Mucosa of stomach (tissue), 1 donor: ENCODE measurements around the gene PHACTR1.

Source experiments
- H3K27me3 ChIP-seq: one replicate; pipeline ENCODE4 v1.7.0; 2013; ENCODE audit warnings: mild to moderate bottlenecking, low read length; ENCODE audit not compliant: control insufficient read depth, insufficient read depth
- H3K36me3 ChIP-seq: one replicate; pipeline ENCODE4 v1.7.0; 2013; ENCODE audit warnings: low read length; ENCODE audit not compliant: control insufficient read depth, insufficient read depth
- H3K4me1 ChIP-seq: one replicate; pipeline ENCODE4 v1.7.0; 2013; ENCODE audit warnings: mild to moderate bottlenecking, low read length; ENCODE audit not compliant: control insufficient read depth, insufficient read depth
- H3K4me3 ChIP-seq: one replicate; pipeline ENCODE4 v1.7.0; 2013; ENCODE audit warnings: low read length
- H3K9ac ChIP-seq: one replicate; pipeline ENCODE4 v1.7.0; 2013; ENCODE audit warnings: mild to moderate bottlenecking, low read length, moderate library complexity
- H3K9me3 ChIP-seq: one replicate; pipeline ENCODE4 v1.7.0; 2013; ENCODE audit warnings: mild to moderate bottlenecking, low read length, moderate library complexity; ENCODE audit not compliant: control insufficient read depth
- donor health status: Pancreatic carcinoma.

PHACTR1 gene

DNA sequence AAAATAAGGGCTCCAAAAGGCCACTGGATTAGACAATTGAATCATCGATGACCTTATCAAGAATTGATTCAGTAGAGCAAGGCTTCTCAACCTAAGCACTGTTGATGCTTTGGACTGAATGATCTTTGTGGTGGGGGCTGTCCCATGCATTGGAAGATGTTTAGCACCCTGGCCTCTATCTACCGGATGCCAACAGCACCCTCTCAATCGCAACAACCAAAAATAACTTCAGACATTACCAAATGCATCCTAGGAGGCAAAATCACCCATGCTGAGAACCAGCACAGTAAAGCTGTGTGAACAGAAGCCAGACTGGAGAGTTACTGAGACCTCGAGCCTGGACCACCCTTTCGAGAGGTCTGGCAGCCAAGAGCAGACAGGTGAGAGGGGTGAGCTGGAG is 544.3 kb downstream of the PHACTR1 start:
- Histone ChIP-seq H3K9ac (no peak overlapping the region), H3K27me3 (no peaks in the 10 kb centered on the region), H3K36me3 (no peaks in the 10 kb centered on the region), H3K4me1 (no peaks in the 10 kb centered on the region), H3K4me3 (no peak overlapping the region), H3K9me3 (no peaks in the 10 kb centered on the region)

GRCh38 chr6:13261464-13261994 is 545.0 kb downstream of the PHACTR1 start:
- H3K27me3 ChIP-seq: no peaks in the 10 kb centered on the region
- H3K9me3 ChIP-seq: no peaks in the 10 kb centered on the region
- H3K4me1 ChIP-seq: no peaks in the 10 kb centered on the region
- no peaks in the 10 kb centered on the region for H3K36me3 ChIP-seq
- H3K4me3 ChIP-seq: no peak overlapping the region
- no peak overlapping the region for H3K9ac ChIP-seq

GRCh38 chr6:13262302-13263230 is 546.0 kb downstream of the PHACTR1 start:
- Histone ChIP-seq H3K4me3 (no peak overlapping the region), H3K9ac (no peak overlapping the region), H3K36me3 (no peaks in the 10 kb centered on the region), H3K27me3 (no peaks in the 10 kb centered on the region), H3K9me3 (no peaks in the 10 kb centered on the region), H3K4me1 (no peaks in the 10 kb centered on the region)

GRCh38 chr6:13263669-13264068 is 547.1 kb downstream of the PHACTR1 start:
- no peaks in the 10 kb centered on the region for H3K27me3 ChIP-seq

DNA sequence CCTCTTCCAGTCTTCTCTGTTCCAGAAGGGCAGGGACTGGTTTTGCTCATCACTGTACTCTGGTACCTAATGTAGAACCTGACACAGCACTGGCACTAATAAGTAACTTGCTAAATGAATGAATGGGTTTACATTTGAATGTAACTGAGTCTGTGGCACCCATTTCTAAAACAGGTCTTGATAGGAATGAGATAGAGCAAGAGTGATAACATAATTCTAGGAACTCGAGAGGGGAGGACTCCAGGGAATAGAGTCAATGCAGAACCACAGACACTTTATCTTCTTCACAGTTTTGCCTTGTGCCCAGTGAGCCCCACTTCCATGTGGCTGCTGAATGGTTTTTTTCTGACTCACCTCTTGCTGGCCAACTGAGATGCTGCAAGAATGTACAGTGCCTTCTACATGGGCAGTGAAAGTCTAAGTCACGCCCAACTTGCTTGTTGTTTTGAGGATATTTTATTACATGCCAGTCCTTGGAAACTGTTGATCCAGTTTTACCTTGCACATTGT is 550.6 kb downstream of the PHACTR1 start:
- H3K4me3 ChIP-seq: no peak overlapping the region
- no peaks in the 10 kb centered on the region for H3K4me1 ChIP-seq
- H3K36me3 ChIP-seq: no peaks in the 10 kb centered on the region
- H3K9ac ChIP-seq: no peak overlapping the region
- no peaks in the 10 kb centered on the region for H3K27me3 ChIP-seq
- no peaks in the 10 kb centered on the region for H3K9me3 ChIP-seq

More at GRCh38 chr6:13263669-13264068, 547.1 kb downstream of the PHACTR1 start:
- Histone ChIP-seq H3K36me3 (no peaks in the 10 kb centered on the region), H3K9me3 (no peaks in the 10 kb centered on the region), H3K9ac (no peak overlapping the region), H3K4me3 (no peak overlapping the region), H3K4me1 (no peaks in the 10 kb centered on the region)

- Histone ChIP-seq H3K4me1 (no peaks in the 10 kb centered on the region), H3K27me3 (no peaks in the 10 kb centered on the region), H3K4me3 (no peak overlapping the region), H3K36me3 (no peaks in the 10 kb centered on the region), H3K9me3 (no peaks in the 10 kb centered on the region), H3K9ac (no peak overlapping the region)
Measured at GRCh38 chr6:13268913-13269518, 552.4 kb downstream of the PHACTR1 start.

DNA sequence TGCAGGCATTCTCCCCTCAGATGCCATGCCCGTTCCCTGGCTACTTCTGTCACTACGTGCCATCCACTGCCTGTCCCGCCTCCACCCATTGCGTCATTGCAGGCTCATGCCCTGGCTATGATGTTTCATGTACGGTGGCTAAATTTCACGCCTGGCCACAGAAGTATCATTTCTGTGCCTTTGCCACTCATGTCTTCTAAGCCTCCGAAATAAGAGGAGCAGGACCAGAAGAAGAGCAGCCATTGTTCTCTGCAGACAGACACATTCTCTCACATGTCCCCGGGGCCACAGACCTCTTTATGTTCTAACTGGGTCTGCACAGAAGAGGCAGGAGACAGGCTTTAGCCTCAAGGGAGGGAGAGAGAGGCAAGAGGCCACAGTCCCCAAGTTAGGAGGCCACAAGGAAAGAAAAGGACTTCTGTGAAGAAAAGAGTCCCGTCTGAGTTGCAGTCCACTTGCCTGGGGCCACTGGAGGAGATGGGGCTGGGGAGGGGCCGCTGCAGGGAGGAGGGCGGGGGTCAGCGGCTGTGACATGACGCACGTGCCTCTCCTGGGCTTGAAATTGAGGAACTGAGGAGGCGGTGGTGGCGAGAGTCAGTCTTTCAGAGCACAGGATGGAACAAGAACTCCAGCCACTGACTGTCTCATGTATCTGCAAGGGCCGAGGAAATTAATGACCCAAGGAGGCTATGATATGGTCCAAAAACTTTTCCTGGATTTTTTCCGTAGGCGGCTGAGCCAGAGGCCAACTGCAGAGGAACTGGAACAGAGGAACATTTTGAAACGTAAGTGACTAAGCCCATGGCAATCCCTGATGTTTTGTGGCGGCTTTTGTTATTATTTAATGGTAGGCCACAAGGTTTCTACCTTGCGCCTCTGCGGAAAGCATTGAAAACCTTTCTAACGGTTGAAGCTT is 555.8 kb downstream of the PHACTR1 start:
- H3K9ac ChIP-seq: no peak overlapping the region
- H3K4me1 ChIP-seq: no peaks in the 10 kb centered on the region
- no peak overlapping the region for H3K4me3 ChIP-seq

GRCh38 chr6:13273202-13273930 is 556.8 kb downstream of the PHACTR1 start:
- no peaks in the 10 kb centered on the region for H3K9me3 ChIP-seq
- H3K9ac ChIP-seq: no peak overlapping the region
- H3K36me3 ChIP-seq: no peaks in the 10 kb centered on the region
- H3K4me1 ChIP-seq: no peaks in the 10 kb centered on the region
- H3K27me3 ChIP-seq: no peaks in the 10 kb centered on the region
- no peak overlapping the region for H3K4me3 ChIP-seq

More for the DNA sequence above, 555.8 kb downstream of the PHACTR1 start:
- Histone ChIP-seq H3K9me3 (no peaks in the 10 kb centered on the region), H3K27me3 (no peaks in the 10 kb centered on the region), H3K36me3 (no peaks in the 10 kb centered on the region)

DNA sequence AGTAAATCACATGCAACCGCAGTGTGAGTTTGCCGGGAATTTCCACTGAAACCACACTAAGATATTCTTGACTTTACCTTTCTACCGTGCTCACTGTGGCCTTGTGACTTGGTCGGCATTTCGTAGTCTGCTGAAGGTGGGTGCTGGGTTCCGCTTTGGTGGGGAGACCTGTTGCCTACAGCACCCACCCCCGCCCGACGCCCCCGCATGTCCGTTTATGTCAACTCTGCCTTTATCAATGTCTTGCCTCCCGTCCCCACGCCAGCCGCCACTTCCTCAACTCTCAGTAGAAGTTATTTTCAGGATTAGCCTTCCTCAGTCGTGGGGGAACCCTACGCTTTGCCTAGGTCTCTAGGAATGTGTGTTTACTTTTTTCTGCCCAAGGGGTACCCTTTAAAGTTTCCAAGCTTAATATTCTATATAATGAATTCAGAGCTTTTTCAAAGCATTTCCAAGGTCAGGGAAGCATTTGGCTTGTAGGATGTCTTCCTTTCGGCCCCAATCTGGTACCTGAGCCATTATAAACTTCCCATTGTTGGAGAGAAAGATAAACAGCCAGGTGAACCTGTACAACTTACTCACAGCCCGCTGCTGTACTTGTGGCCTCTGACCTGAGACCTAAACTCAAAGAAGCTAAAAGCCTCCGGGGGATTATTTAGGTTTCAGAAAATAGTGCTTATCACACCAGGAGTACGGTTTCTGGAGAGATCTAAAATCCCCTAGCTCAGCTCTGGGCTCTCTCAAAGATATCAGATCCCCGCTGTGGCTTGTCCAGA is 557.6 kb downstream of the PHACTR1 start:
- Histone ChIP-seq H3K4me3 (no peak overlapping the region), H3K27me3 (no peaks in the 10 kb centered on the region), H3K36me3 (no peaks in the 10 kb centered on the region), H3K4me1 (no peaks in the 10 kb centered on the region), H3K9ac (no peak overlapping the region), H3K9me3 (no peaks in the 10 kb centered on the region)

GRCh38 chr6:13274707-13275434 is 558.3 kb downstream of the PHACTR1 start:
- no peak overlapping the region for H3K4me3 ChIP-seq
- no peaks in the 10 kb centered on the region for H3K4me1 ChIP-seq
- no peaks in the 10 kb centered on the region for H3K9me3 ChIP-seq
- H3K9ac ChIP-seq: no peak overlapping the region
- H3K36me3 ChIP-seq: no peaks in the 10 kb centered on the region
- H3K27me3 ChIP-seq: no peaks in the 10 kb centered on the region
